ENCODE results near the gene TOMM40L.

TOMM40L gene

DNA sequence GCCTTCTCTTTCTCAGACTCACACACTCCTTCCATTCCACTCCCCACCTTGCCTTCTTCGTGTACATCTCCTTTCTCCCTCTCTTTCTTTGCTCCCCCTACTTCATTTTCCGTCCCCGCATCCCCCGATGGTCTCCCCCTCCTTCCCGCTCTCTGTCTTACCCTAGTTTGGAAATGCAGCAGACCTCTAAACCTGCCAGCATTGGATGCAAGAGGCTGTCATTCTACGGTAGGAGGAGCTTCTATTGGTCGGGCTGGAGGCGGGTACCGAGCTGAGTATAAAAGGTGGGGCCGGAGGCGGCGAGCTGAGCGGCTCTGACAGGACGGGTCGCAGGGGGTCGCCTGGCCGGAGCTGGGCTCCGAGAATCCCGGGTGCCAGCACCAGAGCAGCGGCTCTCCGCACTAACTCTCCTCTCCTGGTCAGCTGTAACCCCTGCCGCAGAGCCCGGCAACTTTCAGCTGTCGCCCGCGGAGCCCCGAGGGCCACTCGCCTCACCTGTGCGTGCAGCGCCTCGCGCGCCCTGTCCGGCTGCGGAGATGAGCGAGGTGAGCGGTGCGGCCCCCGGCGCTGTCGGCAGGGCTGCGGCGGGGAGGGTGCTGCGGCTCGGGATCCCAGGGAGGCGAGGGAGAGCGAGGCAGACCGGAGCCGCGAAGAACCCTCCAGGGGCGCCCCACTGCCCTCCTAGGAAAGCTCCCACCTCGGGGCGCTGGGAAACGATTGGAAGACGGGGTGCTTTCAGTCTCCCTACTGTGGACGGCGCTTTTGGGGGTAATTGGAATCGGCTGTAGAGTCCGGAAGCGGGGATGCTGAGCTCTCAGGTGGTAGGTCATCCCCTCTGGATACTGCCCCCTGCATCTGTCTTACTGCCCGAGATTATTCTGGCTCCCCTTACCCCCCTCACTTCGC is 32.8 kb downstream of the TOMM40L start, which contains the start of gene PCP4L1:
Gene PCP4L1, plus strand, starts transcription at position 307 of the 906 bp plus-strand sequence. Its CDS starts 230 bp downstream, at position 537.
- DNase-seq, result peak; percentile 81 to 96

- DNase-seq, result no peak
These were observed 33.5 kb downstream of the TOMM40L start for GRCh38 chr1:161259345-161259702.

DNA sequence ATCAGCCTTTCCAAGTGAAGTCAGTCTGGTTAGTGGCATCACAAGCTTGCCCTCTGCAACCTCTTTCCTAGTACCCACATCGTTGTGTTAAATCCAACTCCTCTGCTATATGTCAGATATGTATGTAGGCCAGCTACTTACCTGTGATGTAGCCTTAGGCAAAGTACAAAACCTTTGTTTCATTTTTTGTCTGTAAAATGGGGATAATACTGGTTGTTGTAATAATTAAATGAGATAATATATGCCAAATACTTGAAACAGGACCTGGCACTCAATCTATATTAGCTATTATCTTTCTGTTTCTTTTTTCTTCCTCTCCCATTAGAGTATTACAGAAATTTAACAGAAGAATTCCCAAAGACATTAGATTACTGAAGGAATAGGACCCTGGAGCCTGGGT is 33.9 kb downstream of the TOMM40L start:
- DNase-seq, result no peak

GRCh38 chr1:161260376-161261260 is 34.8 kb downstream of the TOMM40L start:
- peak in 1 of 2 experiments; percentile 48 for DNase-seq

DNA sequence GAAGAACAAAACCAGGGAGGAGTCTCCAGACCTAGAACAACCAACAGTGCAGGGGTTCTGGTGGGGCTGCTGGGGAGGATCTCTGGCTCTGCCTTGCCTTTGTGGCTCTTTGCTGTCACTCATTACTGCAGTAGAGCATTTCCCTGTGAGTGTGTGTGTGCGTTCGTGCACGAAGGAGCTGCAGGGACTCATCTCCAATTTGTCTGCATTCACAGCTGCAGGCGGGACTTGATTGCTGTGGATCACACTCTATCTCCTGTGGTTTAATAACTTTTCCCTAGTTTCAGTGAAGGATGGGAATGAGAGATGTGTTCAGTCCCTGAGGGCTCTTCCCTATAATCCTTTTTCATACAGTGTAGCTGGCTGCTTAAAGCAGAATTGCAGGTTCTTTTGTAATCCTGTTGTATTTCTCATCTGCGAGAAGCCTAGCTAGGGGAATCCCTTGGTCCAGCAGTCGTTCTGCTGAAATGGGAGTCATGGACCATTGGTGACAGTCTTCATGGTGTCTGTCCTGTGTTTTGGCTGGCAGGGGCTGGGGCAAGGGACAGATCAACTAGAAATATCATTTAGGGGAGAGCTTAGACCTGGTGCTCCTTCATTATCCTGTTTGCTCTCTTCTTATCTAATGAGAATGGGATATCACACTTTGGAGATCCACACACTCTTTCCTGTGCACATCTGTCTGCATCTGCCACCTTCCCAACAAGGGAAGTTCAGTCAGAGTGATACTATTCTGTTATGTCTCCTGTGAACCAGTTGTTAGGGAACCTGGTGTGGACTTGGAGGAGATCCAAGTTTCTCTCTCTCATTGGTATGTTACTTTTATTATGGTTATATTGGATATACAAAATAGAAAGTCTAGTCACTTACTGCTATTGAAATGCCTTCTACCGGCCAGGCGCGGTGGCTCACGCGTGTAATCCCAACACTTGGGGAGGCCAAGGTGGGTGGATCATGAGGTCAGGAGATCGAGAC is 35.7 kb downstream of the TOMM40L start:
- DNase-seq, result peak in 1 of 2 experiments; percentile 28

DNA sequence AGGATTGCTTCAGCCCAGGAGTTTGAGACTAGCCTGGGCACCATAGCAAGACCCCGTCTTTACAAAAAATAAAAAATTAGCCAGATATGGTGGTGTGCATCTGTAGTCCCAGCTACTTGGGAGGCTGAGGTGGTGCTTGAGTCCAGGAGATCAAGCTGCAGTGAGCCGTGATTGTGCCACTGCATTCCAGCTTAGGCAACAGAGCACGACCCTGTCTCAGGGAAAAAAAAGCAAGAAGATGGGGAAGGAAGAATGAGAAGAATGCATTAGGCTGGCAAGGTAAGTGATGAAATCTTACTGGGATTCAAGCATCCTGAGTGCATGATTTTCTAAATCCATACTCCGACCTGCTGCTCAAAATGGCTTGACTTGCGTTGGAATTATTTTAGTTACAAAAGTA is 39.4 kb downstream of the TOMM40L start:
- no peak for DNase-seq

DNA sequence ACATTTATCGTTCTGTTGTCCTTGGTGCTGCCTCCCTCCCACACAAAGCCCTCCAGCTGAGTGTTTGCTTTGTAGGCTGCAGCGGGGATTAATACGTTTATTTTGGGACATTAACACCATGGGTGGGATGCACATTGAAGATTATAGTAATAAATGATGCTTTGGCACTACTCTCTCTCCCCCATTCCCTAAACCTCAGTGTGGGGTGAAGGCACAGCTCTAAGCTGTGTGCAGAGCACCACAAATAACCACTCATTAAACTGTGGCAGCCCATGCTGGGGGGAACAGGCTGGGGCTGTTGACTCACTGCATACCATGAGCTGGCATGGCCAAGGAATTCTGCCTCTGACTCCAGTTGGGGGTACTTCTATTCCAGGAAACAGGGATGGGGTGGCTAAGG is 40.3 kb downstream of the TOMM40L start:
- DNase-seq, result no peak

DNA sequence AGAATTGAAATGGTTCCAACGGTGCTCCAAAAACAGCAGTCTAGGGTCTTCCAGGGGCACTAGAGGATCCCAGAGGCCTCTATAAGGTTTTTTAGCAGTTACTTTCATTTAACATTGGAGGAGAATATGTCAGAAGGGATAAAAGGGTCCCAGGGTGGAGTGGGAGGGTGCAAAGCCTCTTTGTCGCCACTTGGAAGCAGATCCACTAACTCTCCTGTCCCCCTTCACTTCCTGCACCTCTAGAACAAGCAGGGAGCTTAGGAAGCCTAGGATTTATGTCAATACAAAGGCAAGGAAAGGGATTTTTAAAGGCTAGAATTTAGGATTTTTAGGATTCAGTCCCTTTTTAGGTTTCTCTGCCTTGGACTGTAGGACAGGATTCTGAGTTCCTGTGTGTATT is 41.0 kb downstream of the TOMM40L start:
- DNase-seq, result no peak

GRCh38 chr1:161267321-161267720 is 41.5 kb downstream of the TOMM40L start:
- peak in 1 of 2 experiments; percentile 20 for DNase-seq

GRCh38 chr1:161273402-161273801 is 47.5 kb downstream of the TOMM40L start:
- DNase-seq, result no peak

- DNase-seq, result no peak
These were observed 49.0 kb downstream of the TOMM40L start for GRCh38 chr1:161274874-161275273.
